GM19324 (cell line): ENCODE data around the gene GOLT1A.
A peak's percentile ranks its signal among the peaks of the same experiment; 100 is the strongest.

Source experiments
- ATAC-seq: cut with Tn5 transposase; IDR thresholded peaks from one replicate; pipeline ENCODE4 v1.9.1; 2021; ENCODE audit warnings: mild to moderate bottlenecking, moderate library complexity; ENCODE audit not compliant: unreplicated experiment, low FRiP score

The GOLT1A gene

GRCh38 chr1:204213668-204214662 lies at the start of gene GOLT1A:
GOLT1A (minus strand) TSS chr1:204213988; CDS start chr1:204213906, 82 bp downstream.
- peak; percentile 50 for ATAC-seq

GRCh38 chr1:204263254-204263910 lies 49.6 kb upstream of the GOLT1A start:
- ATAC-seq: no peak

GRCh38 chr1:204262506-204263253 lies 48.9 kb upstream of the GOLT1A start:
- no peak for ATAC-seq

GRCh38 chr1:204261746-204262505 lies 48.1 kb upstream of the GOLT1A start:
- no peak for ATAC-seq

GRCh38 chr1:204261266-204261665 lies 47.5 kb upstream of the GOLT1A start:
- ATAC-seq: no peak

GRCh38 chr1:204260601-204261197 lies 46.9 kb upstream of the GOLT1A start:
- ATAC-seq: no peak

- no peak for ATAC-seq
These were observed 46.0 kb upstream of the GOLT1A start for GRCh38 chr1:204259782-204260181.

GRCh38 chr1:204259196-204259595 lies 45.4 kb upstream of the GOLT1A start:
- ATAC-seq: no peak

GRCh38 chr1:204258213-204259115 lies 44.7 kb upstream of the GOLT1A start:
- ATAC-seq: no peak

- ATAC-seq: no peak
These were observed 43.7 kb upstream of the GOLT1A start for GRCh38 chr1:204257446-204257845.

GRCh38 chr1:204256531-204256930 lies 42.7 kb upstream of the GOLT1A start:
- no peak for ATAC-seq

- no peak for ATAC-seq
These were observed 42.2 kb upstream of the GOLT1A start for GRCh38 chr1:204255966-204256365.

GRCh38 chr1:204255225-204255624 lies 41.4 kb upstream of the GOLT1A start:
- ATAC-seq: no peak

- no peak for ATAC-seq
These were observed 40.4 kb upstream of the GOLT1A start for GRCh38 chr1:204254031-204254661.

GRCh38 chr1:204251926-204252689 lies 38.3 kb upstream of the GOLT1A start:
- ATAC-seq: no peak

- ATAC-seq: no peak
These were observed 37.5 kb upstream of the GOLT1A start for GRCh38 chr1:204251286-204251685.

- ATAC-seq: no peak
These were observed 36.7 kb upstream of the GOLT1A start for GRCh38 chr1:204250428-204251030.
